Measurements from ENCODE around the gene KREMEN1.
"Not testable (repeated sequence)": the region's sequence is repeated elsewhere in the genome, so short reads cannot be mapped to it uniquely, and the experiment has no call there.

The KREMEN1 gene

DNA sequence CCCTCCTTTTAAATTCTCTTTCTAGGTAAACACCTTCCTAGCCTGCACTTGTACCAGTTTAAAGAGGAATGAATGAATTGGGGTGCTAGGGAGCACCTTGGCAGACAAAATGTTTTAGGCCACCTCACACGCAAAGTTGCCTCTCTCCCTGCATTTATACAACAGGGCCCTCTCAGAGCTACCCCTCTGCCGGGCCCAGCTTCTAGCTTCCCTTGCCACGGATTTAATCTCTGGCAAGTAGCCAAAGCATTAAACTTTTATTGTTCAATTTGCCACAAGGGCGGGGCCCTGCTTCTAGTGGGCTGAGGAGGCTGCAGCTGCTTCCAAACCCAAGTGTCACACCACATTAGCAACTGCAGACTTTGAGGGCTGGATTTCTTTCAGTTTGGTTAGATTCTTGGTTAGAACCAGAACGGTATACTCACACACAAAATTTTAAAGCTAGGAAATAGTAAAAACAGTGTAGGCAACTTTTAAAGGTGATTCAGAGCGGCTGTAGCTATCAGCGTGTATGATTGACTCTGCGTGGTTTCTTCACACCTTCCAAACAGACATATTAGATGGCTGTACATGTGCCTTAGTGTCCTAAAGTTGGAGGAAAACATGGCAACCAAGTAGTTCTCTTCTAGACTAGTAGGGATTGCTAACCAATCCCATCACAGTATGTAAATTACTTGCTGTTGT, 6.5 kb downstream of the KREMEN1 start:
- DNase-seq = no peak

DNA sequence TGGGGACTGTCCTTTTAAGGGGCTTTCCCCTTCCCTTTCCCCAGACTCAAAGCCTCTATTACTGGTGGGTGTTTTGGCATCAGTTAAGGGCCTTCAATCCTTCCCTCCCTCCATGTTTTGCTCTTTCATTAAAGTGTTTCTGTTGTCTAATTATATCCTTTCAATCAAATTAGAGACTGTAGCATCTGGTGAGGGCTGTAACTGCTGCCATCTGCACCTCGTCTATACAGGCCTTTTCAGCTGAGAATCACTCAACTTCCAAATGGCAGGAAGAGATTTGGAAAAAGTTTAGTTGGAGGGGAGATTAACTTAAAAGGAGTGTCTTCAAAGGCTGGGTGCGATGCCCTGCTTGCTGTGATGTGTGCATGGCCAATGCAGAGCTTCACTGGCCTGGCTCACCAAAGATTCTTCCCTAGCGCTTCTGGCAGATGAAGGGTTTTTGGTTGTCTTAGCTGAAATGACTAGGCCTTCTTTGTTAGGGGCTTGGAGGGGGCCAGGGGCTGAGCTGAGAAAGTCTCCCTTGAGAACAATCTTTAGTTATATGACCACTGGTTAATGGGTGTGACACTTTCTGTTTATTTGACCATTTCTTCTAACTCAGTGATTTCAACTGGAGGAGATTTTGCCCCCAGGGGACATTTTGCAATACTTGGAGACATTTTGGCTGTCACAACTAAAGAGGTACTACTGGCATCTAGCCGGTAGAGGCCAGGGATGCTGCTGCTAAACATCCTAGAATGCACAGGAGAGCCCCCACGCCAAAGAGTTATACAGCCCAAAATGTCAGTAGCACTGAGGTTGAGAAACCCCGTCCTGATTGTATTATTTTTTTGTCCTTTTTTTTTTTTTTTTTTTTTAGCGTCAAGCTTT, 7.5 kb downstream of the KREMEN1 start:
- no peak for DNase-seq

DNA sequence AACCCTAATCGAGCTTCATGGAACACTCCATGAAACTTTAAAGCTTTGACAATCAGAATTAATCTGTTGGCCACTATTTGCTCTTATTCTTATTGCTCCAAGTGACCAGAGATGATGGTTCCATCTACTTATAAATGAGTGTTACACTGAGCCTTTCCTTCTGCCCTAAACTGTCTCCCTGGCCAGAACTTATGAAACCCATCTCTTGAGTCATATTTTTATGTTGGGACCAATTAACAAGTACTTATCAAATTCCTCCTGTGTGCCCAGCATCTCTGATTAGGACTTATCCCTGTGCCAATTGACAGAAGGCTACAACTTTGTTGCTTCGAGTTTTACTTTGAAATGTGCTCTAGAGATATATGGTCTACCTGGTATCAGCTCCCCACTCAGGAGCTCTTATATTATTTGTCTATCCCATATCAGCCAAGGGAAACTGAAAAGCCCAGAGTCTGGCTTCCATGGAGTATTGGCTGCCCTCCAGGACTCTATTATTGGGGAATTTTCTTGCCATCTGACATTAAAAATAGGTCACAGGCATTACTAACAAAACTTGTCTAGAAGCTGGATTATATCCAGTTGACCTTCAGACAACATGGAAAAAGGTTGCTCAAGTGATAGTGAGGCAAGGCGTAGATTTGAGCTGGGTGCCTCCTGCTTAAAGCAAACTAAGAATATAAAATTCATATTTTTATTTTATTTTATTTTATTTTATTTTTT, 8.8 kb downstream of the KREMEN1 start:
- DNase-seq = no peak

DNA sequence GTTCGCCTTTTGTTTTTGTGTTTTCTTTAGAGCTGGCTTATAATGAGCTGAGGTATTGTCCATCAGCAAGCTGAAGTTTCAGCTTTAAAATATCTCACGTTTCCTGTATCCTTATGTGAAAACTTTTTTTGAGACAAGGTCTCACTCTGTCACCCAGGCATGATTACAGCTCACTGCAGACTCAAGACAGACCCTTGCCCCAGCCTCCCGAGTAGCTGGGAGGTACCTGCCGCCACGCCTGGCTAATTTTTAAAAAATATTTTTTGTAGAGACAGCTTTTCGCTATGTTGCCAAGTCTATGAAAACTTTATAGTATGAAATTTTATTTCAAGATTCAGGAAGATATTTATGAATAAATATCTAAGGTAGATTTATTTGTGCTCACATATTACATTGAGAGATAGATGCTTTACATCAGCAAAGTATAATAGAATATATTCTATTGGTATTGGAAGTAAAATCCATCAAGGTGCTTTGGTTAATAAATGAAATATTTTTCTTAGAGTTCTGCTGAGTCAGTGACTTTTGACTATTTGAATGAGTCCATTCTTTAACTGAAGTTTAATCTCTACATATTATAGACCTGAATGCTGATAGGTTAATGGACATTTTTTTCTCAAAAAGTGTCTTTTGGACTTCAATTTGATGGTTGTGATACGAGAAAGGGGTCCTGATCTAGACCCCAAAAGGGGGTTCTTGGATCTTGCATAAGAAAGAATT, 10.2 kb downstream of the KREMEN1 start:
- DNase-seq = no peak

DNA sequence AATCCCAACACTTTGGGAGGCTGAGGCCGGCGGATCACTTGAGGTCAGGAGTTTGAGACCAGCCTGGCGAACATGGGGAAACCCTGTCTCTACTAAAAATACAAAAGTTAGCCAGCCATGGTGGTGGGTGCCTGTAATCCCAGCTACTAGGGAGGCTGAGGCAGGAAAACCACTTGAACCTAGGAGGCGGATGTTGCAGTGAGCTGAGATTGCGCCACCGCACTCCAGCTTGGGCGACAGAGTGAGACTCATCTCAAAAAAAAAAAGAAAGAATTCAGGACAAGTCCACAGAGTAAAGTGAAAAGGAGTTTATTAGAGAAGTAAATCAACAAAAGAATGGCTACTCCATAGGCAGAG, 10.7 kb downstream of the KREMEN1 start:
- not testable (repeated sequence) for DNase-seq

DNA sequence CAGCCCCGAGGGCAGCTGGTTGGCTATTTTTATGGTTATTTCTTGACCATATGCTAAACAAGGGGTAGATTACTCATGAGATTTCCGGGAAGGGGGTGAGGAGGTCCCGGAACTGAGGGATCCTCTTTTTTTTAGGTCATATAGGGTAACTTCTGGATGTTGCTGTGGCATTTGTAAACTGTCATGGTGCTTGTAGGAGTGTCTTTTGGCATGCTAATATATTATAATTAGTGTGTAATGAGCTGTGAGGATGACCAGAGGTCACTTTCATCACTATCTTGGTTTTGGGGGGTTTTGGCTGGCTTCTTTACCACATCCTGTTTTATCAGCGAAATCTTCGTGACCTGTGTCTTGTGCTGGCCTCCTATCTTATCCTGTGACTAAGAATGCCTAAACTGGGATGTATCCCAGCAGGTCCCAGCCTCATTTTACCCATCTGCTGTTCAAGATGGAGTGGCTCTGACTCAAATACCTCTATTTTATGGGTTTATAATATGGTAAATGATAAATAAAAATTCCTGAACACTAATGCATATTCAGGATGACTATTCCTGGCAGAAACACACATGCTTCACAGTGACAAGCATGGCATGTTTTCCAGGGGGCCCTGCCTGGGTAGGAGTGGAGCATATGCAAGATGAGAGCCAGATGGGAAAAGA, 11.2 kb downstream of the KREMEN1 start:
- DNase-seq = no peak

DNA sequence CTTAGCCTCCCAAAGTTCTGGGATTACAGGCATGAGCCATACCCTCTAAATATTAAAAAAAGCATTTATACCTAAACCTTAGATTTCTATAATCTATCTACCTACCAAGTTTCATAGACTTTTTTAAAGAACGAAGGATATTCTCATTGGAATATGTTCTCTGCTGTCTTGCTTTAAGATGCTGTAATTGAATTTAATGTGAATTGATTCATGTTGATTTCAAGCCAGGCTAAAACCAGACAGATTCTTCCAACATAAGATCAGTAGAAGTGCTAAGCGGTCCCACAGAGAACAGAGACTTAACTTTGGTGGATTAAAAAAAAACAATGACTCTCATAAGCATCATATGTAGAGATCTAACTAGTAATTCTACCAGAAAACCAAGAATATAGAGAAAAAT, 14.2 kb downstream of the KREMEN1 start:
- no peak for DNase-seq

DNA sequence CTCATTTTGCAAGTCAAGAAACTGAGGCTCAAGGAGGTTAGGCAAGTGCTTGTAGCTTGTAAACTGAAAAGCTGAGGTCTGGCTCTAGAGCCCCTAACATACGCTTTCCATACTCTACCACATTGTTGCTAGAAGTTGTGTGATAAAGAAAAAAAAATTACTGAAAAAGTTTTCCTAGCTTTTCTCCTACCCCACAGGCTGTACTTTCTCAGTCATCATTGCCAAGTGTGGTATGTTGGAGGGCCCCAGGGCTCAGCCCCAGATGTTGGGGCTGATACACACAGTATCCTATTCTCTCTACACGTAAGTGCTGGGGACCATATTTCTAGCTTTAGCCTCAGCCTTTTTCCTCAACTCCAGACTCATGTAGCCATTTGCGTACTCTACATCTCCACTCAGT, 16.0 kb downstream of the KREMEN1 start:
- DNase-seq = no peak

DNA sequence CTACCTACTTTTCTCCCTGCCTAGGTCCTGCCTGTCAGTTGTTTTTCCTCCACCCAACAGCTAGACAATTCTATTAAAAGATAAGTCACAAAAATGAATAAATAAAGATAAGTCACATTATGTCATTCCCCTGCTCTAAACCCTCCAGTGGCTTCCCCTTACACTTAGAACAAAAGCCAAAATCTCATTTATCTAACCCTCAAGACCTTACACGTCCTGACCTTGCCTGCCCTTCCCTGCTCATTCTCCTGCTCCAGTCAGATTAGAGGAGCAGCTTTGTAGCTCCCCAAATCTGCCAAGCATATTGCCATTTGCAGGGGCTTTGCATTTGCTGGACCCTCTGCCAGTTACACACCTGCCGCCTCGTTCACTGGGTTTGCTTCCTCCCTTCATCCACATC, 16.7 kb downstream of the KREMEN1 start:
- DNase-seq = no peak

DNA sequence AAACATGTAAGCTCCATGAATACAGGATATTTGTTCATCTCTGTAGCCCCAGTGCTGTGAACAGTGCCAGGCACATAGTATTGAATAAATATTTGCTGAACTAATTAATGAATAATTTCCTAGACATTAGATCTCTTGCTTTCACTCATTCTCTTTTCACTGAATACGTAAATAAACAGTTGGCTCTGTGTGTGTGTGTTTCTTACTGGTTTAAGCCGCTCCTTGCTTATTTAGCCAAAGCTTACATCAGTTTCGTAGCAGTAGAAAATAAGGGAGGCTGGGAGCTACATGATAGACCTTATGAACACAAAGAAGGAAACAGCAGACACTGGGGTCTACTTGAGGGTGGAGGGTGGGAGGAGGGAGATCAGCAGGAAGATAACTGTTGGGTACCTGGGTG, 17.2 kb downstream of the KREMEN1 start:
- DNase-seq = no peak

DNA sequence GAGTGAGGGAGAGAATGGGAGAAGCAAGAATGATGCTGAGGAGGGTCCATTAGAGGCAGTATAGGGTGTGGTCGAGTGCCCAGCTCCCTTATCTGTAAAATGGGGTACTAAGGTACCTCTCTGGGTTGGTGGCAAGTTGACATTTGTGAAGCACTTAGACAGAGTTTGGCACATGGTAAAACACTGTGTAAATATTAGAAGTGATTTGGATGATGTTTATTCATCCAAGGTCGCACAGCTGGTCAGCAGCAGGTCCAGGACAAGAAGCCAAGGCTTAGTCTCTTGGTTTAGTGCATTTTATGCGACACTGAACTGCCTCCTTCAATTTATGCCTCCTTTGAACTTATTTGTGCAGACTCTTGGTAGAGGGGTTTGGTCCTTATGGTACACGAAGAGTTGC, 19.4 kb downstream of the KREMEN1 start:
- DNase-seq = no peak

DNA sequence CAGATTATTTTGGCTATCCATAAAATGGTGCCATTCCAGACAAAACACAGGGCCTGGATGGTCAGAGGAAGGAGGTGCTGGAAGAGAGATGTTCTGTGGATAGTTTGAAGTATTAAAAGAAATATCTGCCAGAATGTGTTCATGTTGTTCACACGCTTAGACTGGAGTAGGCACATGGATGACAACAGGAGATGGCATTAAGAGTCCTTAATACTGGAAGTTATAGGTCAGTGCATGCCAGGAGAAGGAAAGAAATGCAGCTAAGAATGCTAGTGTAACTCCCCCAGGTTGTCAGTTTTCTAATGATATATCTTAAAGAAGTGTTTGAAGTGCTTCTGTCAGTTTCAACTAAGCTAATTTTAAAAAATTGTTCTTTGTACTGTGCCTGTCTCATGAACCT, 20.2 kb downstream of the KREMEN1 start:
- no peak for DNase-seq

DNA sequence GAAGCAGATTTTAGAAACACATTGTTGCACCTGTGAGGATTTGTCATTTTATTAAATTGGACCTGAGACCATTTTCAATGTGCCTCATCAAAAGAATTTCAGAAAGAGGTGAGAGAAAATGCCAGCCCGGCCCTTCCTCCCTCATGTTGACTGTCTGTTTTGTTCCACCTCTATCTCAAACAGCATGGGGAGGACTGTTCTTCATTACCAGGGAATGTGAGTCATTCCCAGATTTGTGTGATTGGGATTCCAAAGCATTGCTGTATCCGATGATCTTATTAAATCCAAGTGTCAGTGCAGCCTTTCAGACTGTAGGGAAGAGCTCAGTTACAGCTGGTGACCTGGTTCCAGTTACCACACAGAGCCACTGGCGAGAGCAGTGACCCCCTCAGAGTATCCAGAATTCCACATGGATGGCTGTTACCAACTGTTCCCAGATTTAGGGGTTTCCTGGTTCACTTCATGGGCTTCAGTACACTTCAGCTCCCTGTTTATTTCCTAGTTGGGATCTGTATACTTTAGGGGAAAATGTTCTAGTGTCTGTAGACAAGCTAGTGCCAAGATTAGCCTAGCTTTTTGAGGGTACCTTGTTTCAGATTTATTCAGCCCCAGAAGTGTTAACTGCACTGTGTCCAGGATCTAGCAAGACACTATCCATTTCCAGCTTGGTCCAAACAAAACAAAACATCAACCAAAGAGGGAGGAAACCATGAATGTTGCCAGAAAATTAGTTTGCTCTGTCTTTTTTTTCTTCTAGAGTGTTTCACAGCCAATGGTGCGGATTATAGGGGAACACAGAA, 20.9 kb downstream of the KREMEN1 start:
- DNase-seq = no peak

DNA sequence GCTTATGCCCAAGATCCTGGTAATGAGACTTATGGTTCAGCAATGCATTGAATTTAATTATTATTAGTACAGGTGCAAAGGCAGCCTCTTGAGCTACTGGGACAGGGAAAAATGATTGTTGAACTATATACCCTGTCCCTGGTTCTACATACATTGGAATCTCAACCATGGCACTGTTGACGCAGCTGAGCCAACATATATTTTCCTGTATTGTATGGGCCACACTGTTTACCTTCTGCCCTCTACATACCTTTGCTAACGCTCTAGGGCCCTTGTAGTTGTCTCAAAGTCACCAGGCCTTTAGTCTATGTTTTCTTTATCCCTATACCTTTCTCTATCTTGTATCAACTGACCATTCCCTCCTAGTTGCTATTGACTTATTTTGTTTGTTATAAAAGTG, 22.6 kb downstream of the KREMEN1 start:
- DNase-seq = no peak

DNA sequence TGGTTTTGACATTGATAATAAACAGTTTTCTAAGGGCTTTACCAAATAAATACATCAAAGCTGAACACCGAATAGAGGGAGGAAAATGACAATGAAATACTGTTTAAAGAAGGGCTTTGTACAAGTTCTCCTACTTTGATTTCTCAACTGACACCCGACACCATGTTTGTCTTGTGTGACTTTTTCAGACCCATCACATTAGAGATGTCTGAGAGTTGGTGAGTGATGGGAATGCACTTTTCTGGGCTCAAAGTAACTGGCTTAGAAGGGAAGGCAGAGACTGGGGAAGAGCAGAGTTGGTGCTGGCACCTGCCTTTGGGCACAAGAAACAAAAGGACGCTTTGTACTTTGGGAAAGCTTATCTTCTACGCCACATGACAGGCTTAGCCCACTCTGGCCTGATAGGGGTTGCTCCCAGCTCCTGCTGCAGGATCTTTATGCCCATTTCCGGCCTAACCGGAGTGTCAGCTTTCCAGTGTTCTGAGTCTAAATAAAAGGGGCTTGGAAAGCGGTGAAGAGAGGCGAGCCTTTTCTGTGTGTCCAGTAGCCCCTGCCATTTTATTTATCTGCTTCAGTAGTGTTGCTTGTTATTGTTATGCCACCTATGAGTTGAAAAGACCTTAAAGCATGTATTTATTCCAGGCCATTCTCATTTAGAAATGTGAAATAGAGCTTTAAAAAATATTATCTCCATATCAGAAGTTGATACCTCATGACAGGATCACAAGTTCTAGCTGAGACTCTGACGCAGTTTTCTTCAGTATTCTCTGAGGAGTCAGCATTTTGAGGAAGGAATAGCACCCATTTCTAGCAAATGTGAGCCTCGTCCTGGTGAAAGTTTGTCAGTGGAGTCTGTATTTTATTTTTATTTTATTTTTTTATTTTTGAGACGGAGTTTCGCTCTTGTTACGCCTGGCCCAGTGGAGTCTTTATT, 24.2 kb downstream of the KREMEN1 start:
- no peak for DNase-seq

DNA sequence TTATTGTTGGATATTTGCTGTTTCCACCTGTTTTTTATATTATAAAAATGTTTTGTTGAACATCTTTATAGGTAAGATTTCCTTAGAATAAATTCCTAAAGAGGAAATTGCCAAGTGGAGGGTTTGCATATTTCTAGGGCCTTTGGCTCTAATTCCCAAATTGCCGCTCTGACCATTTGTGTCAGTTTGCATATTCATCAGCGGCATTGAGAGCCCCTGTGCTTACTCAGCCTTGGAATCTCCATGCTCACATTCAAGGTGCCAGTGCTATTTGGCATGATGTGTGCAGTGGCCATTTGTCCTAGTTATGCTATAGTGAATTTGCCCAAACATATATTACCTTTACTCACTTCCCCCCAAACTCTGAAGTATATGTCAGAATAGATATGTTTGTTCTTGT, 25.5 kb downstream of the KREMEN1 start:
- no peak for DNase-seq

DNA sequence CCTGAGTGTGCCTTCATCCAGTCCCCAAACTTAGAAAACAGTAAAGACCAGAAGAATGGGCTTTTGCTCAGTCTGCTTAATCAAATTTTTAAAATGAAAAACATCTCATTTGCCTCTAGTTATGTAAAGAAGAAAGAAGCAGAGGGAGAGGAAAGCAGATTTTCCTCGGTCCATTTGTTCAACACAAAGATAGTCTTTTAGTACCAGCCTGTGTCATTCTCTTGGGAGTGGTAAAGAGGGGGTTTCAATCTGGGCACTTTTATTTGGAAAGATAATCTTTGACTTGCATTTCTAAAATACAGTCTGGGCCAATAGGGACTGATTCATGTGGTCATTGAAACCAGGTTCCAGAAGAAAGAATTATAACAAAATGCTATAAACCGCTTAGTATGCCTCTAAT, 29.5 kb downstream of the KREMEN1 start:
- DNase-seq = no peak

DNA sequence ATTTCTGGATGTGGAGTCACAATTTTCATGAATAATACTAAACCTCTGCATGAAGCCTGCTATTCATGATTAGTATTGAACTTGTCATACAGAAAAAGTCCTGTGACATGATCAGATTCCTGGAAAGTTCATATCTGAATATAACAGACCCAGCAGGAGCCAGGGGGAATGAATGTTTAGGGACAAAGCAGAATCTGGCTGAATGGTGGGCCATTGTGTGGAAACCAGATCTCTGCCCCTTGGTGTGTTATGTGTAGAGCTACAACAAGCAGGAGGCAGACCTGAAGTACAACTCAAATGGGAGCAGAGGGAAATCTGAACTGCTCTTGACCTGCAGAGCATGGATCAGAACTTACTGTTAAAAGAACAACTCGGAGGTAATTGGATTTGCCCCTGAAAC, 30.3 kb downstream of the KREMEN1 start:
- DNase-seq = no peak

DNA sequence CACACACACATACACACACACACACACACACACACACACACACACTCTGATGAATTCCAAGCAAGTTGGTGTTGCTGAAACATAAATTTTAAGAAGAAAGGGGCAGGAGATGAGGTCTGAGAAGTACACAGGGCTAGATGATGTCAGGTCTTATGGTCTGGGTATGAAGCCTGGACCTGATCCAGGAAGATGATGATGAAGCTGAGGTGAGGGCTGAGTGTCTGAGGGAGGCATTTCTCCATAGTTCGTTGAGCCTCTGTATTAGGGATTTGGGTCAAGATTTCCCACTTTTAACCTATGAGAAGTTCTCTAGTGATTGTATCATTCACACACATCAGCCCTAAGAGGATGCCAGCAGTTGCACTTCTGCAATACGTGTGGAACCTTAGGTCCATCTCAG, 32.6 kb downstream of the KREMEN1 start:
- DNase-seq = no peak

DNA sequence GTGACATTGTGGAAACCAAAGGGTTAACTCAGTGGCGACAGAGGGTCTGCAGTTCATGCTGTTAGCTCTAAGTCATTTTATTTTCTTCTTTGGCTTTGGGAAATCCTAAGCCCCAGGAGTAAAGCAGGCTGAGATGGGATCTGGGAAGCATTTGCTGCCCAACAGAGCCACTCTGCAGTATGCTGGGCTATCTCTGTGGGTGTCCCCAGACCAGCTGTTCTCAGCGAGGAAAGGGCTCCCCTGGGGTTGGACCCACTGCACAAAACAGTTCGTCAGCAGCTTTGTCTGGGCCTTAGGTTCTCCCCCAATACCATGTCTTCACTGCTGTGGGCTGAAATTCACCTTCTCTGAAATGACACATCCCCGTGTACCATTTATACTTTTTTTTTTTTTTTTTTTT, 34.0 kb downstream of the KREMEN1 start:
- DNase-seq = no peak

DNA sequence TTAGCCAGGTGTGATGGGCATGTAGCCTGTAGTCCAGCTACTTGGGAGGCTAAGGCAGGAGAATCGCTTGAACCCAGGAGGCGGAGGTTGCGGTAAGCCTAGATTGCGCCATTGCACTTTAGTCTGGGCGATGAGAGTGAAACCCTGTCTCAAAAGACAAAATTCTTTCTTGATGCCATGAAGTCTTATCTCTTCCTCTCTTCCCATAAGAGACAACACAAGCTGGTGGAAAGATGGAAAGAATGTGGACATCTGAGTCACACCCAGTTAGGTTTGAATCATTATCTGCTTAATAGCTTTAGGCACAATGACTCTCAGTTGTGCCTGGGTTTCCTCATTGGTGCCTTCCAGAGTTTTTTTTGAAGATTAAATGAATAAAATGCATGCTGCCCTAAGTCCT, 35.3 kb downstream of the KREMEN1 start:
- DNase-seq = no peak

All from stimulated activated CD4-positive, alpha-beta T cell treated with anti-CD3 and anti-CD28 coated beads, Interleukin-4, amount 100 ng/mL, for 1 hour (primary cell).